Measurements from ENCODE around the gene FBXO36.
"Not testable (repeated sequence)": the region's sequence is repeated elsewhere in the genome, so short reads cannot be mapped to it uniquely, and the experiment has no call there.

FBXO36 gene

GRCh38 chr2:229922449-229923386 is at the start of gene FBXO36:
FBXO36 (plus strand) TSS chr2:229922503; CDS start chr2:229922514, 11 bp downstream.
- DNase-seq, result peak; percentile 87 to 92

- DNase-seq, result no peak
Measured at GRCh38 chr2:229873123-229873581, 49.2 kb upstream of the FBXO36 start.

- DNase-seq, result no peak
Measured at GRCh38 chr2:229874647-229875046, 47.7 kb upstream of the FBXO36 start.

- no peak for DNase-seq
Measured at GRCh38 chr2:229875549-229875948, 46.8 kb upstream of the FBXO36 start.

- DNase-seq, result no peak
Measured at GRCh38 chr2:229879191-229879950, 42.9 kb upstream of the FBXO36 start.

- no peak for DNase-seq
Measured at GRCh38 chr2:229880892-229881586, 41.3 kb upstream of the FBXO36 start.

- DNase-seq, result no peak
Measured at GRCh38 chr2:229882583-229882982, 39.7 kb upstream of the FBXO36 start.

GRCh38 chr2:229884775-229885699 is 37.3 kb upstream of the FBXO36 start:
- DNase-seq, result no peak

GRCh38 chr2:229887441-229887840 is 34.9 kb upstream of the FBXO36 start:
- no peak for DNase-seq

- DNase-seq, result no peak
Measured at GRCh38 chr2:229888031-229888430, 34.3 kb upstream of the FBXO36 start.

GRCh38 chr2:229889023-229889422 is 33.3 kb upstream of the FBXO36 start:
- no peak for DNase-seq

- DNase-seq, result no peak
Measured at GRCh38 chr2:229896857-229897256, 25.4 kb upstream of the FBXO36 start.

GRCh38 chr2:229899604-229900003 is 22.7 kb upstream of the FBXO36 start:
- no peak for DNase-seq

GRCh38 chr2:229900012-229900411 is 22.3 kb upstream of the FBXO36 start:
- no peak for DNase-seq

- not testable (repeated sequence) for DNase-seq
Measured at GRCh38 chr2:229900514-229900913, 21.8 kb upstream of the FBXO36 start.

GRCh38 chr2:229901819-229902218 is 20.5 kb upstream of the FBXO36 start:
- DNase-seq, result no peak

- DNase-seq, result no peak
Measured at GRCh38 chr2:229903037-229903436, 19.3 kb upstream of the FBXO36 start.

GRCh38 chr2:229905601-229906000 is 16.7 kb upstream of the FBXO36 start:
- DNase-seq, result no peak

GRCh38 chr2:229909090-229909489 is 13.2 kb upstream of the FBXO36 start:
- DNase-seq, result no peak

- no peak for DNase-seq
Measured at GRCh38 chr2:229910147-229910831, 12.0 kb upstream of the FBXO36 start.

GRCh38 chr2:229910832-229911412 is 11.4 kb upstream of the FBXO36 start:
- DNase-seq, result no peak
